ENCODE data around the gene TPCN2.
"Not testable (repeated sequence)": the region's sequence is repeated elsewhere in the genome, so short reads cannot be mapped to it uniquely, and the experiment has no call there.

TPCN2 gene

GRCh38 chr11:69132301-69132670, 83.6 kb downstream of the TPCN2 start:
- DNase-seq, result no peak

GRCh38 chr11:69133251-69133650, 84.5 kb downstream of the TPCN2 start:
- DNase-seq, result no peak

- not testable (repeated sequence) for DNase-seq
These were observed 85.5 kb downstream of the TPCN2 start for GRCh38 chr11:69134182-69134581.

- no peak for DNase-seq
These were observed 86.2 kb downstream of the TPCN2 start for GRCh38 chr11:69134957-69135356.

GRCh38 chr11:69135420-69136363, 87.0 kb downstream of the TPCN2 start:
- DNase-seq, result no peak

GRCh38 chr11:69136471-69136870, 87.7 kb downstream of the TPCN2 start:
- DNase-seq, result no peak

GRCh38 chr11:69137151-69137844, 88.6 kb downstream of the TPCN2 start:
- no peak for DNase-seq

- no peak for DNase-seq
These were observed 89.5 kb downstream of the TPCN2 start for GRCh38 chr11:69138265-69138664.

- DNase-seq, result not testable (repeated sequence)
These were observed 91.4 kb downstream of the TPCN2 start for GRCh38 chr11:69140161-69140560.

- DNase-seq, result no peak
These were observed 91.9 kb downstream of the TPCN2 start for GRCh38 chr11:69140635-69141034.

- no peak for DNase-seq
These were observed 93.0 kb downstream of the TPCN2 start for GRCh38 chr11:69141742-69142141.

- no peak for DNase-seq
These were observed 94.2 kb downstream of the TPCN2 start for GRCh38 chr11:69142895-69143294.

- no peak for DNase-seq
These were observed 95.8 kb downstream of the TPCN2 start for GRCh38 chr11:69144316-69145049.

GRCh38 chr11:69145050-69145380, 96.3 kb downstream of the TPCN2 start:
- DNase-seq, result no peak

GRCh38 chr11:69148377-69148762, 99.6 kb downstream of the TPCN2 start:
- no peak for DNase-seq

GRCh38 chr11:69148806-69149205, 100.1 kb downstream of the TPCN2 start:
- DNase-seq, result no peak

GRCh38 chr11:69149338-69150045, 100.8 kb downstream of the TPCN2 start:
- DNase-seq, result not testable (repeated sequence)

GRCh38 chr11:69150175-69150574, 101.4 kb downstream of the TPCN2 start:
- DNase-seq, result no peak

- no peak for DNase-seq
These were observed 103.1 kb downstream of the TPCN2 start for GRCh38 chr11:69151836-69152235.

- DNase-seq, result no peak
These were observed 104.1 kb downstream of the TPCN2 start for GRCh38 chr11:69152733-69153421.

- no peak for DNase-seq
These were observed 104.9 kb downstream of the TPCN2 start for GRCh38 chr11:69153661-69154060.

- no peak for DNase-seq
These were observed 105.6 kb downstream of the TPCN2 start for GRCh38 chr11:69154211-69154913.
